ENCODE data around the gene FAM9B. TPM values are rescaled to one million over a fixed set of nuclear protein-coding genes. Genes with fewer than 3 reads are reported as not detected.

FAM9B gene
- total RNA-seq: not detected
- polyA plus RNA-seq: not detected
- long read RNA-seq, donor 1: 0 reads
- long read RNA-seq, donor 2: 0 reads
- long read RNA-seq, donor 3: 0 reads

GRCh38 chrX:9033989-9034388 is at the start of gene FAM9B:
Gene FAM9B (minus strand): TSS chrX:9034127. CDS start chrX:9032986, 1,141 bp downstream.
- TF ChIP-seq CTCF (IDR thresholded peaks at IDR 0.05): no peak
- Histone ChIP-seq H3K4me3 (no peak within 1 kb of the TSS), H3K36me3 (no peaks in the 10 kb centered on the region), H3K4me1 (no peaks in the 10 kb centered on the region), H3K9me3 (no peaks in the 10 kb centered on the region), H3K27ac (no peak within 1 kb of the TSS), H3K27me3 (no peaks in the 10 kb centered on the region)
- no peak for ATAC-seq
- intact Hi-C loops (cut with DNase I): no loop called here
- DNase-seq: no peak
- WGBS, 2 donors: 90 to 93% methylated on average over 9 to 11 of the region's 11 CpGs

- intact Hi-C loops (cut with DNase I): no loop called here
- Histone ChIP-seq H3K9me3 (peaks cover 0 to 12% (median 0%) of the 10 kb centered on the region in 11 donors), H3K27me3 (no peaks in the 10 kb centered on the region), H3K4me1 (no peaks in the 10 kb centered on the region), H3K36me3 (no peaks in the 10 kb centered on the region), H3K4me3 (no peak overlapping the region), H3K27ac (no peak overlapping the region)
- 86 to 97% methylated on average over 2 of the region's 2 CpGs for WGBS, 2 donors
- DNase-seq (no peak), ATAC-seq (no peak)
- no peak for TF ChIP-seq CTCF (IDR thresholded peaks at IDR 0.05)
These were observed 47.3 kb upstream of the FAM9B start for GRCh38 chrX:9081271-9081670.

GRCh38 chrX:9074326-9074725 is 40.4 kb upstream of the FAM9B start:
- Histone ChIP-seq H3K27ac (no peak overlapping the region), H3K4me3 (no peak overlapping the region), H3K9me3 (peaks cover 0 to 4% (median 0%) of the 10 kb centered on the region in 11 donors), H3K27me3 (peaks cover 0 to 9% (median 0%) of the 10 kb centered on the region in 7 donors), H3K36me3 (no peaks in the 10 kb centered on the region), H3K4me1 (no peaks in the 10 kb centered on the region)
- ATAC-seq: no peak
- no peak for TF ChIP-seq CTCF (IDR thresholded peaks at IDR 0.05)
- intact Hi-C loops (cut with DNase I): no loop called here
- no peak for DNase-seq
- WGBS, 2 donors: 69 to 74% methylated on average over 5 of the region's 5 CpGs

GRCh38 chrX:9072281-9072680 is 38.4 kb upstream of the FAM9B start:
- no peak overlapping the region for H3K27ac ChIP-seq
- H3K4me3 ChIP-seq: no peak overlapping the region
- no peaks in the 10 kb centered on the region for H3K4me1 ChIP-seq
- no peaks in the 10 kb centered on the region for H3K9me3 ChIP-seq
- WGBS, 2 donors: 54 to 74% methylated on average over 5 of the region's 5 CpGs
- peaks cover 0 to 9% (median 0%) of the 10 kb centered on the region in 7 donors for H3K27me3 ChIP-seq
- no peak for ATAC-seq
- H3K36me3 ChIP-seq: no peaks in the 10 kb centered on the region
- DNase-seq: no peak
- TF ChIP-seq CTCF (IDR thresholded peaks at IDR 0.05): no peak
- intact Hi-C loops (cut with DNase I): no loop called here
